HepG2 (cell line): ENCODE measurements around the gene RINL. TPM values are rescaled to one million over a fixed set of nuclear protein-coding genes. Genes with fewer than 3 reads are reported as not detected.

ENCODE experiments used
- ATAD3A ChIP-seq: sonication (generic); formaldehyde crosslinking; IDR thresholded peaks from 2 replicates; pipeline ENCODE4 v1.4.0; 2020; ENCODE audit warnings: missing genetic modification reagents
- HOXA3 ChIP-seq: sonication (generic); formaldehyde crosslinking; IDR thresholded peaks from 2 replicates; pipeline ENCODE4 v1.5.0; 2020; ENCODE audit warnings: missing genetic modification reagents
- KAT7 ChIP-seq: IDR thresholded peaks from 2 replicates; pipeline ENCODE4 v1.6.1; 2018; ENCODE audit warnings: borderline replicate concordance, missing compliant biosample characterization
- MLLT10 ChIP-seq: sonication (generic); formaldehyde crosslinking; IDR thresholded peaks from 2 replicates; pipeline ENCODE4 v1.4.0; 2020; ENCODE audit warnings: missing genetic modification reagents
- PHF8 ChIP-seq: sonication (generic); formaldehyde crosslinking; IDR thresholded peaks from 2 replicates; pipeline ENCODE4 v1.5.0; 2020; ENCODE audit warnings: missing genetic modification reagents
- PTBP1 ChIP-seq: fragments of 200-400 bp; formaldehyde crosslinking; IDR thresholded peaks from 2 replicates; pipeline ENCODE4 v1.6.1; 2018; ENCODE audit warnings: low read length, low read depth; ENCODE audit not compliant: poor library complexity, severe bottlenecking
- RARA ChIP-seq: IDR thresholded peaks from 2 replicates; pipeline ENCODE4 v1.6.1; 2016; ENCODE audit warnings: missing genetic modification reagents, missing compliant biosample characterization
- SOX6 ChIP-seq, 2 experiments: fragments of 450-650 bp in 1 of 2; sonication (generic) in 1 of 2; formaldehyde crosslinking in 1 of 2; IDR thresholded peaks; 2 replicates each; pipeline versions ENCODE4 v1.4.0 to v1.6.1; 2017 to 2020; ENCODE audit warnings: antibody characterized with exemption in 1 of 2, mild to moderate bottlenecking in 1 of 2, missing genetic modification reagents in 1 of 2
- TCF7 ChIP-seq: sonication (generic); IDR thresholded peaks from 2 replicates; pipeline ENCODE4 v1.6.1; 2016; ENCODE audit warnings: antibody characterized with exemption, low read depth
- UBTF ChIP-seq: sonication (generic); formaldehyde crosslinking; IDR thresholded peaks from 2 replicates; pipeline ENCODE4 v1.4.0; 2020; ENCODE audit warnings: mild to moderate bottlenecking, missing genetic modification reagents
- WIZ ChIP-seq: sonication (generic); formaldehyde crosslinking; IDR thresholded peaks from 2 replicates; pipeline ENCODE4 v1.5.1; 2020; ENCODE audit warnings: mild to moderate bottlenecking, missing genetic modification reagents
- ZFP82 ChIP-seq: sonication (generic); formaldehyde crosslinking; IDR thresholded peaks from 2 replicates; pipeline ENCODE4 v1.5.1; 2020; ENCODE audit warnings: mild to moderate bottlenecking, missing genetic modification reagents, borderline replicate concordance
- ZMYM4 ChIP-seq: sonication (generic); formaldehyde crosslinking; IDR thresholded peaks from 2 replicates; pipeline ENCODE4 v1.8.1; 2023; ENCODE audit warnings: mild to moderate bottlenecking, missing genetic modification reagents
- ZNF136 ChIP-seq: sonication (generic); formaldehyde crosslinking; IDR thresholded peaks from 2 replicates; pipeline ENCODE4 v1.8.1; 2022; ENCODE audit warnings: low read depth, mild to moderate bottlenecking, moderate library complexity, missing genetic modification reagents
- ZSCAN25 ChIP-seq: sonication (generic); formaldehyde crosslinking; IDR thresholded peaks from 2 replicates; pipeline ENCODE4 v1.8.0; 2022; ENCODE audit warnings: mild to moderate bottlenecking, missing genetic modification reagents
- polyA plus RNA-seq, 8 experiments: library from polyadenylated mRNA; depleted of rRNA in 3 of 8; stranded (reverse) in 7 of 8; unstranded in 1 of 8; fragments of >200 nt; fragmentation: Illumina TruSeq in 4 of 8; extraction: Trizol in 4 of 8; gene quantifications; 2 replicates each; pipeline versions ENCODE4 v1.2.1 to v1.2.3, GENCODE V29; 2011 to 2016; ENCODE audit warnings: low read depth in 4 of 8, missing spikeins in 1 of 8, mixed read lengths in 1 of 8; ENCODE audit not compliant: insufficient read depth in 1 of 8
- total RNA-seq, 5 experiments: library from RNA; depleted of rRNA; stranded (reverse); fragments of >200 nt; fragmentation: Illumina TruSeq; extraction: Trizol; gene quantifications; 2 replicates each; pipeline ENCODE4 v1.2.3, GENCODE V29; 2016; ENCODE audit warnings: low read depth in 1 of 5
- TF ChIP-seq, protein P1 (sequence below): sonication (generic); formaldehyde crosslinking; IDR thresholded peaks from 2 replicates; pipeline ENCODE4 v1.8.0; 2022; ENCODE audit warnings: missing genetic modification reagents, mild to moderate bottlenecking, borderline replicate concordance
- TF ChIP-seq, protein P2 (sequence below): sonication (generic); formaldehyde crosslinking; IDR thresholded peaks from 2 replicates; pipeline ENCODE4 v1.4.0; 2020; ENCODE audit warnings: missing genetic modification reagents, mild to moderate bottlenecking, borderline replicate concordance

Gene RINL
- total and polyA plus RNA-seq, 2 of the 13 experiments (the other 11 are each of a cell fraction or from before 2014, with no cell fraction given) = 11.4 to 18.0 TPM

DNA sequence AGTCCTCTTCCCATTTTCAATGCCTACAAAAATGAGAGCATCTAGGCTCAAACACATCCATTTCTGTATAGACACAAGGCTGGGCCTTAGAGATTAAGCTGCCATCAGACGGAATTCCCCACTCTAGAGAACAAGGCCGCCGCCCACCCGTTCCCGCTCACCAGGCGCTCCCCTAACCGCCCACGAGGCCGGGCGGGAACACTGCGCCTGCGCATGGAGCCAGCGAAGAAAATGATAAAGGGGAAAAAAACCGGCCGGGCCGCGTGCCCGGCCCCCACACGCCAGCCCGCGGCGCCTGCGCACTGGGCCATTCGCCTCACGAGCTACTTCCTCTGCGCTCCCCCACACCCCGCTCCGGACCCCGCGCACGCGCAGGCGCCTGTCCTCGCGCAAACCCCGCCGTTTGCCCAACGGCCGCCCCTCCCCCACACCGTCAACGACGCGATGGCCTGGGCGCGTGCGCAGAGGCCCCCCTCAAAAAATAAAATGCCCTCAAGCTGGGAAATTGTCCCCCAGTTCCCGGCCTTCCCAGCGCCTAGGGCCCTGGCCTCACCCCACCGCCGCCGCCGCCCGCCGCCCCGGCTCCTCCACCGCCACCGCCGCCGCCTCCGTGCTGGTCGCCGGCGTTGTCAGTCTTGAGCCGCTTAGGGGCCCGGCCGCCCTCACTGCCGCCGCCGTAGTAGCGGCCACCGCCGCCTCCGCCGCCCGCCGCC is 28.8 kb downstream of the RINL start (continued):
- TF ChIP-seq ZNF136 (CRISPR knock-in tag) = no peak; the same call in 1 of the 2 replicates
- TF ChIP-seq WIZ (CRISPR knock-in tag) = no peak
- no peak for TF ChIP-seq ATAD3A (CRISPR knock-in tag)
- TF ChIP-seq TCF7 = 0 out of 2 replicates have a peak, but pooled peaks have one; percentile 9
- TF ChIP-seq RARA (CRISPR knock-in tag) = no peak
- TF ChIP-seq, protein P1, sequence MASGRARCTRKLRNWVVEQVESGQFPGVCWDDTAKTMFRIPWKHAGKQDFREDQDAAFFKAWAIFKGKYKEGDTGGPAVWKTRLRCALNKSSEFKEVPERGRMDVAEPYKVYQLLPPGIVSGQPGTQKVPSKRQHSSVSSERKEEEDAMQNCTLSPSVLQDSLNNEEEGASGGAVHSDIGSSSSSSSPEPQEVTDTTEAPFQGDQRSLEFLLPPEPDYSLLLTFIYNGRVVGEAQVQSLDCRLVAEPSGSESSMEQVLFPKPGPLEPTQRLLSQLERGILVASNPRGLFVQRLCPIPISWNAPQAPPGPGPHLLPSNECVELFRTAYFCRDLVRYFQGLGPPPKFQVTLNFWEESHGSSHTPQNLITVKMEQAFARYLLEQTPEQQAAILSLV (CRISPR knock-in tag) = no peak; the same call in 1 of the 2 replicates
- TF ChIP-seq MLLT10 = no peak
- no peak for TF ChIP-seq SOX6 (IDR thresholded peaks at IDR 0.05)
- no peak; the same call in 1 of the 2 replicates for TF ChIP-seq SOX6 (CRISPR knock-in tag; IDR thresholded peaks at IDR 0.05)
- peak; percentile 61 for TF ChIP-seq UBTF (CRISPR knock-in tag)
- no peak; the same call in 1 of the 2 replicates for TF ChIP-seq ZMYM4 (CRISPR knock-in tag)
- 0 out of 2 replicates have a peak, but pooled peaks have one; percentile 32 for TF ChIP-seq ZSCAN25 (CRISPR knock-in tag)
- TF ChIP-seq PHF8 = peak; percentile 7; the same call in 1 of the 2 replicates
- no peak for TF ChIP-seq KAT7 (CRISPR knock-in tag)
- TF ChIP-seq, protein P2, sequence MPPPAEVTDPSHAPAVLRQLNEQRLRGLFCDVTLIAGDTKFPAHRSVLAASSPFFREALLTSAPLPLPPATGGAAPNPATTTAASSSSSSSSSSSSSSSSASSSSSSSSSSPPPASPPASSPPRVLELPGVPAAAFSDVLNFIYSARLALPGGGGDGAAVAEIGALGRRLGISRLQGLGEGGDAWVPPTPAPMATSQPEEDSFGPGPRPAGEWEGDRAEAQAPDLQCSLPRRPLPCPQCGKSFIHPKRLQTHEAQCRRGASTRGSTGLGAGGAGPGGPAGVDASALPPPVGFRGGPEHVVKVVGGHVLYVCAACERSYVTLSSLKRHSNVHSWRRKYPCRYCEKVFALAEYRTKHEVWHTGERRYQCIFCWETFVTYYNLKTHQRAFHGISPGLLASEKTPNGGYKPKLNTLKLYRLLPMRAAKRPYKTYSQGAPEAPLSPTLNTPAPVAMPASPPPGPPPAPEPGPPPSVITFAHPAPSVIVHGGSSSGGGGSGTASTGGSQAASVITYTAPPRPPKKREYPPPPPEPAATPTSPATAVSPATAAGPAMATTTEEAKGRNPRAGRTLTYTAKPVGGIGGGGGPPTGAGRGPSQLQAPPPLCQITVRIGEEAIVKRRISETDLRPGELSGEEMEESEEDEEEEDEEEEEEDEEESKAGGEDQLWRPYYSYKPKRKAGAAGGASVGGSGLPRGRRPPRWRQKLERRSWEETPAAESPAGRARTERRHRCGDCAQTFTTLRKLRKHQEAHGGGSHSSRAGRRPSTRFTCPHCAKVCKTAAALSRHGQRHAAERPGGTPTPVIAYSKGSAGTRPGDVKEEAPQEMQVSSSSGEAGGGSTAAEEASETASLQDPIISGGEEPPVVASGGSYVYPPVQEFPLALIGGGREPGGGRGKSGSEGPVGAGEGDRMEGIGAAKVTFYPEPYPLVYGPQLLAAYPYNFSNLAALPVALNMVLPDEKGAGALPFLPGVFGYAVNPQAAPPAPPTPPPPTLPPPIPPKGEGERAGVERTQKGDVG (CRISPR knock-in tag) = no peak
- peak; percentile 94; the same call in 1 of the 2 replicates for TF ChIP-seq ZFP82
- TF ChIP-seq PTBP1 = no peak
- no peak for TF ChIP-seq HOXA3 (CRISPR knock-in tag)
